OCI-M1 (cell line): ENCODE data around the gene METTL3.
A peak's percentile ranks its signal among the peaks of the same experiment; 100 is the strongest.
"Not testable (repeated sequence)": the region's sequence is repeated elsewhere in the genome, so short reads cannot be mapped to it uniquely, and the experiment has no call there.

Source experiments
- DNase-seq: peaks from one replicate; lab custom pipeline; 2025; lab: John Stamatoyannopoulos, UW

METTL3 gene

DNA sequence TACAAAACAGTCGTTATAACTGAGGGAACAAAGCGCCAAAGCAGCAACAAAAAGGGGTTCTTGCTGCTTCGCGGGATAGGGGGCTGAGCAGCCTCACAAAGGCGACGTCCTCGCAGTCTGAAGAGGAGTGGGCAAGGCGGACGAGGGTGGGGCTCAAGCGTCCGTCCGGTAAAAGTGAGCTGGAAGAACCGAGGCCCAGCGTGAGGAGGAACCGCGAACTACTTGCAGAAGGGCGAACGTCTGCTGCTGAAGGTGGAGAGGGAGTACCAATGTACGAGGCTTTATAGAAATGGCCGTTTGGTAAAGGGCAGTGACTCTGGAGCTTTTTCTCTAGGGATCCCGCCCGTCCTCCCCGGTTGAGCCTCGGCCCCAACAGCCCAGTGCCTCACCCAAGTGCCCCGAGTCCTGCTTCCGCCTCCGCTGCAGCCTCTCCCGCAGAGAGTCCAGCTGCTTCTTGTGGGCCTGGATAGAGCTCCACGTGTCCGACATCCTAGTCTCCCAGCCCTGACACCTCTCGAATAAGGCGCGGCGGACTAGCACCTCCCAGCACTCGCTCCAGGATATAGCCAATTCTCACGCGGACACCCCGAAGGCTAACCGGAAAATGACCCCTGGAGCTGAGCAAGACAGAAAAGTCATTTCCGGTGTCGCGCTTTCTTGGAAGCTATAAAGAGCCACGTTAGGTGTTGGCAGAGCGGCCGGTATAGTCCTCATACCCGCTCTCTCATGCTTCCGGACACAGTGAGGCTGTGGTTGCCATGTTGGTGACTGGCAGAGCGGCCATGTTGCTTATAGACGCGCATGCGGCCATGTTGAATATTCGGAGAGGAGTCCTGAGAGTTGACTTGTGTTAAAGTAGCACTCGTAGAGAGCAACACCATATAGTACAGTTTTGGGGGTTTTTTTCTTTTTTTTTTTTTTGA is at the start of gene METTL3:
Gene METTL3, minus strand, starts transcription at position 606 of the 923 bp plus-strand sequence. Its CDS starts 117 bp downstream, at position 489.
- DNase-seq = peak; percentile 98

DNA sequence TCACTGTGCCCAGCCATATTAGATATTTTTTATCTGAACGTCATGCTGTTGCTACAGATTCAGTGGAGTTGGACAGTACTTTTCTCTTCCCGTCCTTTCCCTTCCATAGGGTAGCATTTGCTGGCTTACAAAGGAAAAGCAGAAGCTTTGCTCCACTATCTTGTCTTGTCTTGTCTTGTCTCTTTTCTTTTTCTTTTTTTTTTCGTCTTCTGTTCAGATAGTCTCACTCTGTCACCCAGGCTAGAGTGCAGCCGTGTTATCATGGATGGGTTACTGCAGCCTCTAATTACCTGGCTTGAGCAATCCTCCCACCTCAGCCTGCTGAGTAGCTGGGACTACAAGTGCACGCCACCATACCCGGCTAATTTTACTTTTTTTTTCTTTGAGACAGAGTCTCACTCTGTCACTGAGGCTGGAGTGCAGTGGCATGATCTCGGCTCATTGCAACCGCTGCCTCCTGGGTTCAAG is 47.6 kb upstream of the METTL3 start:
- DNase-seq = no peak

DNA sequence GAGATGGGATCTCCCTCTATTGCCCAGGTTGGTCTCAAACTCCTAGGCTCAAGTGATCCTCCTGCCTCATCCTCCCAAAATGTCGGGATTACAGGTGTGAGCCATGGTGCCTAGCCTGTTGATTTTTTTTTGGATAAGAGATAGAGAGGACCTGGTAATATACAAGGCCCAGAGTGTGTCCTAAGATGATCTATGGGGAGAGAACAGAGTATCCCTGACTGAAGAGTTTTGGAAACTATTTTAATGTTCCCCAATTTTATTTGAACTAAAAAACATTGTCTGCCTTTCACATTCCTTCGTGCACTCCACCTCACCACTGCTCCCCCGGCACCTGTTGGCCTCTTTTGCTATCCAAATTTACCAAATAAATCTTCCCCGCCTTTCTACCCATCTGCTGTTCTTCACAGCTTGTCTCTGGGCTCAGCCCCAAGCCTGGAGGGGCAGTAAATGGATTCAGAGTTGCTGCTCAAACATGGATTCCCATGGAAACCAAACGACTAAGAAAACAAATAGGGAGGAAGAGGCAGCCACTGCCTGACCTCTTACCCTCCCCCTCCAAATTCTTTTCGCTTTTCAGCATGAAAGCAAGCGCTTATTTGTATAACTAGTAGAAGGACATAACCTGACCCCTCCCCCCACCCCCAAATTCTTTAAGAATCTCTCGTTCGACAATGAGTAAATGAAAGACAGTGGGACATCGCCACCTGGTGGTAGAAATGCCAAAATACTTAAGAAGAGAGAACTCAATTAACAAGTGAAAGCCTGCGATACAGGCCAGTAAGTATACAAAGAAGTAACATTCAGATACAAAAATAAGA is 46.2 kb upstream of the METTL3 start:
- DNase-seq = peak; percentile 91

DNA sequence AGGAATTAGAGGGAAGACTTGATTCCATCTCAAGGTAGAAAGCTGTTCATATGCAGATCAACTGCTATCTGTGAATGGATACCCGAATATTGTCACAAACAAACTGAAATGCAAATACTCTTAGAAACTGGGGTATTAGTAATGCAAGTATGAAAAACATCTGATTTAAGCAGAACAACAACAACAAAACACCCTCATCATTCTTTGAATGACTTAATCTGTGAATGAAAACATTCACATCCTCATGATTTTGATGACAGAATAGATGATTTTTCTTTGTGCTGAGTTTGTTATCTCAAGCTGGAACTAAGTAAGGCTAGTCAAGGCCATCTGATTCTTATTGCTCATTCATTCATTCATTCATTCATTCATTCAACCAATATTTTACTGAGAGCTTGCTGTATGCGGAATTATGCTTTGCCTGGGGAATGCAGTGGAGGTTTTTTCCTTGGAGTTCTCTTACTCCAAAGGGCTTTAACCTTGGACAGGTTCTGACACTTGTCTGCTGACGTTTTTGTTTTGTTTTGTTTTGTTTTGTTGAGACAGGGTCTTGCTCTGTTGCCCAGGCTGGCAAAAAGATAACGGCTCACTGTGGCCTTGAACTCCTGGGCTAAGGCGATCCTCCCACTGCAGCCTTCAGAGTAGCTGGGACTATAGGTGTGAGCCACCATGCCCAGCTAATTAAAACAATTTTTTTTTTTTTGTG is 45.4 kb upstream of the METTL3 start:
- no peak for DNase-seq

DNA sequence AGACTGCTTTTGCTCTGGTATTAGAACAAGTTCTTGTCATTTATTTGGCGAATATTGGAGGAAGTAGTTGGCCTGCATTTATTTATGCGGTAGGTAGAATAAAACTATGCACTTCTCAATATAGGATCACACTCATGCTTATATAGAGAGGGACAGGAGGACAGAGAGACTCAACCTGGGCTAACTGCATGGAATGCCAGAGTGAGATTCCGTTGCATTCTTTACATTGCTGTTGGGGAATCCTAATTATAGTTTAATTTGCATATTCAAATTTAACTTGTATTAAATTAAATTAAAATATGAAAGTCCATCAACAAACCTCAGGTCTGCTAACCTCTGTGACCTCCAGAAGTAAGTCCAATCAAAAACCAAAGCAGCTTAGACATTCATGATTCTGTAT is 42.1 kb upstream of the METTL3 start:
- DNase-seq = no peak

DNA sequence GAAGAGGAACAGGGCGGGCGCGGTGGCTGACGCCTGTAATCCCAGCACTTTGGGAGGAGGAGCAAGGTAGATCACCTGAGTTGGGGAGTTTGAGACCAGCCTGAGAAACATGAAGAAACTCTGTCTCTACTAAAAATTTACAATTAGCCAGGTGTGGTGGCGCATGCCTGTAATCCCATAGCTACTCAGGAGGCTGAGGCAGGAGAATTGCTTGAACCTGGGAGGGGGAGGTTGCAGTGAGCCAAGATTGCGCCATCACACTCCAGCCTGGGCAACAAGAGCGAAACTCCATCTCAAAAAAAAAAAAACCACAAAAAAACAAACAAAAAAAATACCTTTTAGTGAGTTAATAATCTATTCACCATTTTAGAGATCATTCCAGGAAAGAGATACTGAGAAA is 33.4 kb upstream of the METTL3 start:
- not testable (repeated sequence) for DNase-seq

DNA sequence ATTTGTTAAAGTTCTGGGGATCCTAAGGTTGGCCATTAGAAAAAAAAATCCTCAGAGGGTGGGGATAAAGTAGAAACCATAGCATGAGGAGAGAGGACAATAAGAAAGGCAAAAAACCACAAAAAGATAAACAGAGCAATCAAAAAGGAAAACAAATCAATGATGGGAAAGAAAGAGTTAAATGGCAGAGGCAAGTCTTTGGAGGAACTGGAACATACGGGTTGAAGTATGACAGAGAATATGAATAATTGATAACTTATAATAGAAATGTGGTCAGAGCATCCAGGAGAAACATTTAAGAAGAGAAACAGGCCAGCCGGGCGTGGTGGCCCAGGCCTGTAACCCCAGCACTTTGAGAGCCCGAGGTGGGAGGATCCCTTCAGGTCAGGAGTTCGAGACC is 32.8 kb upstream of the METTL3 start:
- DNase-seq = no peak

DNA sequence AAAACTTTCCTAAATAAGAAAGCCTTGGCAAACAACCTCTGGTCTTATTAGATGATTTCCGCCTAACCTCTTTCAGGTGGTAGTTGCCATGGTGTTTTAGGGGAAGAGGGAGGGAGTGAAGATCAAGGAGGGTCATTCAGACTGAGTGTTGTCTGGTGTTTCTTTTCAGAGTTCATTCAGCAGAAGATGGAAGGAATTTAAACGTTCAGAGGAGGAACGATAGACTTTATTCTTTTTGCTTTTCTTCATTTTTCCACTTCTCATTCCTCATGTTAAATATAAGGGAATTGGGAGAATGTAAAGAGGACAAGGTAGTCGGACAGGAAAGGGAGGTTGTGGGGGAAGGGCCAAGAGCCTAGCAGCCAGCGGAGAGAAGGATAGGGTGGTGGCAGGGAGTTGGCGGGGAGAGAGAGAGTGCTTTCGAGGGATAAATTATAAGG is 32.4 kb upstream of the METTL3 start:
- DNase-seq = no peak

DNA sequence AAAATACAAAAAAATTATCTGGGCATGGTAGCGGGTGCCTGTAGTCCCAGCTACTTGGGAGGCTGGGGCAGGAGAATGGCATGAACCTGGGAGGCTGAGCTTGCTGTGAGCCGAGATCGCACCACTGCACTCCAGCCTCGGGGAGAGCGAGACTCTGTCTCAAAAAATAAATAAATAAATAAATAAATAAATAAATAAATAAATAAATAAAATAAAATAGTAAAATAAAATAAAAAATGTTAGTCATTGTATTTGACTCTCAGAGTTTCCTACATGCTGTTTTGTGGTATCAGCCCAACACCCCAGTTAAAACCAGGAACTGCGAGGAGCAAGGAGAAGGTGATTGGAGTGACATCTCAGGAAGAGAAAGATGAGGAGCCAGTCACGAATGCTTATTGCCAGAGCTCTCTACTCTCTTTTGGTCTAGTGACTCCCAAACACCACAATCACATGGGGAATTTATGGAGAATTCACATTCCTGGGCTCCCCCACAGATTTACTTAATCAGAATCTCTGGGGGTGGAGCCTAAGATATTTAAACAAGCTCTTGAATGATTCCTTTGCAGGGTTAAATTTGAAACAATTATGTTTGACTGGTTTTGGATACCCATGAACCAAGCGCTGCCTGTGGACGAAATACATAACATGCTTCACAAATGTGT is 30.4 kb upstream of the METTL3 start:
- DNase-seq = no peak

DNA sequence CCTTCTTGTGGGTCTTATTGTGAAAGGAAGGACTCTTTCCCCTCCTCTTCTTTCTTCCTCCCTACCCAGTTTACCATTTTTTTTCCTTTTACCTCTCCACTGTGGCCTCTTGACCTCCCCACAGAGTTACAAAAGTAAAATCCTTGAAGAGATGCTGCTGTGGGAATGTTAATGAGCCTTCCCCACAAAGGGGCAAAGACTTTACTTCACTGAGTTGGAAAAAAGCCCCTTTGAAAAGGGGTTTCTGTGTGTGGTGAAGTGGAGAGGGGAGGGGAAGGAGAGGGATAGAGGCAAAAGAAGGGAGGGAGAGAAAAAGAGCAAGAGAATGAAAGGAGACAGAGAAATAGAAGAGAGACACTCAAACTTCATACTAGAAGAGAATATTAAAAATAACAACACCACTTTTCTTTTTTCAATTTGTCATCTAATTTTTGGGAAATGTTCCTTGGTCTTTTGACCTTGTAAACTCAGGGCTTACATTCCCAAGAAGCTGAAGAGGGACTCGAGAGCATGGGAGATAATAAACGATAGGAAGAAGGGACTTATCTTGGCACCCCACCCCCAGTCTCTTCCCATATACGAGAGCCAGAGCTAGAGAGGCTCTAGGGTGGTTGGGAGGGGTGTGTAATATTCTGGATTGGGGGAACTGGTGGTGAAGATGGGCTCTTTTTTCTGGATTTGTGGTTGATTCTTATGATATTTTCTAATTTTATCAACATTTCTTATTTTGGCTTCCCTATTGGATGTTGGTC is 28.2 kb upstream of the METTL3 start:
- no peak for DNase-seq

DNA sequence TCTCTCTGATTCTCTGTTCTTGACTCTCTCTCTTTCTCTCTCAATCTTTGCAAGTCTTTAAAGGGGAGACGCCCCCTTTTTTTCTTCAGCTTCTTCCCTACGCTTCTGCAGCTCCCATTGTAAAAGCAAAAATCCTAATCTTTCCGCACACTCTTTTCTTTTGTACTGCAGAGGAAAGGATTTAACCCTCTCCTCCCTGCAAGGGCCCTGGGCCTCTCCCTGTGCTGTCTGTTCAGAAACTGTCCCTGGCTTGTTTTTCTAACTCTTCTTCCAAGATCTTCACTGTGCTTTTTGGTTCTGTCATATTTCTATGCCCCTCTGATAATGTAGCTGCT is 25.9 kb upstream of the METTL3 start:
- DNase-seq = no peak

DNA sequence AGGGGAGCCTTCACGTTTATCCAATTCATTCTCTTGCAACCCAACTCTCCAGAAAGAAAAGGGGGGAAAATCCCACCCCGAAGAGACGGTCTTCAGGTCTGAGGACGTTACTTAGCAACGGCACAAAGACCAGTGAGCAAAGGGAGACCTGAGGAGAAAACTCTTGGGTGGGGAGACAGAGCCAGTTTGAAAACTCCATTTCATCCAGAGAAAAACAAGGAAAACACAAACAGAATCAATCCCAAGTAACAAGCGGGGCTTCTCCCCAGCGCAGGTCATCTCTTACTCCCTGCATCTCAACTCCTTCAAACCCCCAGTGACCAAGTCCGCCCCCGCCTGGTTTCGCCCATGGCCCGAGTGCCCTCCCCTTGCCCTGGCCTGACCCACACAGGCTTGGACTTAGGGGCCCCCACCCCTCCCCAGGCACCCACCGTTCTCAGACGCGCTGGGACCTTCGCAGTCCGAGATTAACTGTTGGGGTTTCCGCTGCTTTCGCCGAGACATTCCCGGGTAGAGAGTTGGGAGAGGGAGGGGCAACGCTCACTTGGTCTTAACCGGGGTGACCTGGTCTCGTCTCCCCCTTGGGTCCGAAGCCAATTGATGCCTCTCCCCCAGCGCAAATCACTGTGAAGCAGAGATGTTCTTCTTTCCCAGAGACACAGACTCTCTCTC is 25.4 kb upstream of the METTL3 start:
- no peak for DNase-seq

DNA sequence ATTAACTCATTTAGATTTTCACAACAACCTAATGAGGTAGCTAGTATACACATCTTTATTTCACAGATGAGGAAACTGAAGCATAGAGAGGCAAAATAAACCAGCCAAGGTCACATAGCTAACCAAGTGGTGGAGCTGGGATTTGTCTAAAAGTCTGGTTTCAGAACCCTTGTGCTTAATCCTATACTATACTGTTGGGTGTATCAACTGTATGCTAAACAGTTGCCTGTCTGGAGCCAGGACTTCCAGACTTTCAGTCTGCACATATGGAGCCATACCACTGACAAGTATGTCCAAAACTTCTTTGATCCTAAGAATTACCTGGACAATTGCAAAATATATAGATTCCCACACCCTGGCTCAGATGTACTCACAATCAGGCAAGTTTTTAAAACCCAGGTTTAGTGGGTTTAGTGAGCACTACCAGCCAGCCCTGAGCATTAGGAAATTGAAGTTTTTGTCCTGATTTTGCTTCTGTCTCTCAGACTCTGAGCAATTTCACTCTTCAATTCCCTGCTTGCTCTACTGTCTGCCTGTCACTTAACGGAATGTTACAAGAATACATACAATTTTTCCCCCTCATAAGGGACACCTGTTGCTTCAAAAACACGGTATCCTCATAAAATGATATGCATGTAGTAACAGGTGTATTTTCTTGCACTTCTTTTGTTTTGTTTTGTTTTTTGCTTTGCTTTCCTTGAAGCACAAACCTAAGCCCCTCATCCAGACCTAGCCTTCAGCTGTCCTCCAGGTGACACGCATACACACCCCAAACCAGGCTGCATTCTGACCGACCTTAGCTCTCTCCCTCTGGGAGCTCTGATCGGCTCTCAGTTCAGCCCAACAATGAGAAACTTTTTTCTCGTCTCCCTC is 24.6 kb upstream of the METTL3 start:
- DNase-seq = no peak

DNA sequence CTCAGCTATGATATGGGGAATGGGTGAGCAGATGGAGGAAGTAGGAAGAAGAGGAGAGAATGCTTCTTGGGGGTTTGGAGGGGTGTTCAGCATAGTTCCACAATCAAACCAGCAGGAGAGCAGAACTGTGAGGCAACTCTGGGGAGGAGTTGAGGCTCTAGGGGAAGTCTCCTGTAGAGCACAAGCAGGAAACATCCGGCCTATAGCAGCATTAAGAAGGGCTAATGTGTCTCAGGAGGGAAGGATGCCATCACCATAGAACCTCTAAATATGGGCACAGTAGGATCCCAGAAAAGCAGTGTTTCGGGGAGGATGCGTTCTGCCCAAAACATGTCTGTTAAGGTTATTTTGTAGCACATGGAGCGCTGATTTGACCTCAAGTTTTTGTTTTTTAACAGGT is 23.4 kb upstream of the METTL3 start:
- DNase-seq = no peak

DNA sequence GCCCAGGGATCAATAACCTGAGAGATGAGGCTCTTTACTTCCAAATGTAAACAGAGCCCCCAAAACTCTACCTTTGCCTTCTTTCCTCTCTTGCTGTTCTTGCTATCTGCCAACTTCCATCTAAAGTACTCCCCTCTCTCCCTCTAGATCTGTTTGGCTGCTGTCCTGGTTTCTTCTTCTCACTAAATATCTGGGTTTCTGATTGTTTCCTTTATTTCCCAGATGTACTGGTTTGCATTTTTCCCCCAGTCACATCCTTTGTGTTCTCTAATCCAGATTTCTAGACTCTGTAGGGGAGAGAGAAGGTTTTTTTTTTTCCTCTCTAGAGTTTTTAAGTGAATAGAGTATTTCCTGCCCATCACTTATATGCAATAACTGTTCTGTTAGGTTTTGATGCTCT is 22.2 kb upstream of the METTL3 start:
- DNase-seq = no peak

DNA sequence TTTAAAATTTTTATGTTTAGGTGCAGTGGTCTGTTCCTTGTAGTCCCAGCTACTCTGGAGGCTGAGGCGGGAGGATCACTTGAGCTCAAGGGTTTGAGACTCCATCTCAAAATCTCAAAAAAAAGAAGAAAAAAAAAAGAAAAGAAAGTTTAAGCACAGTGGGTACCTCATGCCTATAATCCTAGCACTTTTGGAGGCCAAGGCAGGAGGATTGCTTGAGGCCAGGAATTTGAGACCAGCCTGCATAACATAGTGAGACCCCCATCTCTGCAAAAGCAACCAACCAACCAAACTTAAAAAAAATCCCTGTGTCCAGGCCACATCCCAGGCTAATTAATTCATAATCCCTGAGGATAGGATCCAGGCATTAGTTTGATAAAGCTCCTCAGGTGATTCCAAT is 18.4 kb upstream of the METTL3 start:
- no peak for DNase-seq

DNA sequence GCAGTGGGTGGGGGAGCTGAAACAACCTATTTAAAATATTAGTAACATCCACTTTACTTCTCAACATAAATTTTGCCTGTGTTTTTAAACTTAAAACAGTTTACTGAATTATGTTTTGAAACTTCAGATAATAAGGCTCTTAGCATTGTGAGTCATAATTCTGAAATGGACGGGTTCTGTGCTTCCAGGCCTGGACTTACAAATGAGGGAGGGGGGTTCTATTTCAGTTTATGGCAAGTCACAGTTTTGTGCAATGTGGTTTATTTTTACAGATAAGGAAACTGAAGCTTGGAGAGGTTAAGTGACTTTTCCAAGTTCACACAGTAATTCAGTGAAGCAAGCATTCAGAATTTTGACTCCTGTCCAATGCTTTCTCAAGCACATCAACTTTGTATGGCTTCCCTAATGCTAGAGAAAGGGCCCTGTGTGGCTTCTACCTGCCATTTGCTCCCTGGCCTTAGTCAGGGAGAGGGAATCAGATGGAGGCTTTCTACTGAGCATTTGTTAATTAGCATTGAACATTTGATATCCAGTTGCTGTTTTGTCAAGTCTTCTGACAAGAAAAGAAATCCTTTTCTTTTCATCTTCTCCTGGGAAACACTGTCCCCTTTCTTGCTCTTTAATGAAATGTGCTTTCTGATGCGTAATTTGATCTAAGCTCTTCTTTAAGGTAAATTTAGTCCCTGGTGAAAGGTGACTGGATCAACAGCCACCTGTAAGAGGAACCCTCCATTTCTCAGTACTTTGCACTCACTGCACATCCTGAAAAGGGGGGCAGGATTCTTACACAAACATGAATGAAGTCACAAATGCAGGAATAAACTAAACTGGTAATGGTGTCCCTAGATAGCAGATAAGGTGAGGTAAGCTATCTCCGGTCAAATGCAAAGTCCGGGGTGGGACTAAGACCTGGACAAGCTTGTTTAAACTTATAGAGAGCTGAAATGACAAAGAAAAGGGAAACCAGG is 17.5 kb upstream of the METTL3 start:
- DNase-seq = peak; percentile 66

DNA sequence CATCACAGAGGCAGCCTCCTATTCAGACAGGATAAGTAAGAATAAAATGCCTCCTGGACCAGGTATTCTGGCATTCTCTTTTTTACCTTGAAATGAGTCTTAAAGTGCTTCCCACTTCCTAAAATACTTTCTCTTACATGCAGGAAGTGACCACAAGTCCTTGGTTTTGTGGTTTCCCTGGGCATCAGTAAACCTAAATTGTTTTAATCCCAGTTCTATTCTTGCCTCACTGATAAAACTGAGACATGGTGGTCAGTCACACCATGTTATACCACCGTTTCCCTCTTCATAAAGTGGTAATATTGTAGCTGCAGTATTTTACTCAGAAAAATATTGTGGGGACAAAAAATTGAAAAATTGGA is 16.2 kb upstream of the METTL3 start:
- peak; percentile 51 for DNase-seq
